ENCODE measurements around the gene ARHGAP44. TPM values are rescaled to one million over a fixed set of nuclear protein-coding genes. Genes with fewer than 3 reads are reported as not detected.

The ARHGAP44 gene
- polyA plus RNA-seq, 1 donor from 2014 or later, result 5.9 TPM

- Histone ChIP-seq H3K27ac (ENCODE audit: low read length) (no peak overlapping the region), H3F3A (ENCODE audit: insufficient read depth, low read length, poor library complexity, severe bottlenecking) (no peaks in the 10 kb centered on the region), H3K4me2 (ENCODE audit: low read length) (no peak overlapping the region), H3K9me2 (ENCODE audit: insufficient read depth, low read length) (no peaks in the 10 kb centered on the region), H3K79me2 (replicated peaks; ENCODE audit: insufficient read depth, low read length) (no peaks in the 10 kb centered on the region), H2AFZ (ENCODE audit: low read depth, low read length) (no peak overlapping the region), H3K9me3 (ENCODE audit: low read length) (no peaks in the 10 kb centered on the region), H3K27me3 (ENCODE audit: insufficient read depth, low read depth, low read length) (no peaks in the 10 kb centered on the region), H4K20me1 (ENCODE audit: insufficient read depth) (no peaks in the 10 kb centered on the region), H3K4me3 (ENCODE audit: low read length) (no peak overlapping the region), H3K9ac (ENCODE audit: low read length) (no peak overlapping the region), H3K36me3 (ENCODE audit: insufficient read depth, low read length) (peaks cover 5% of the 10 kb centered on the region)
- TF ChIP-seq REST (IDR thresholded peaks at IDR 0.05; ENCODE audit: borderline replicate concordance), result no peak
- no peak for TF ChIP-seq TAF1 (IDR thresholded peaks at IDR 0.05; ENCODE audit: low read depth)
- TF ChIP-seq SMC3 (conservative IDR thresholded peaks at IDR 0.05; ENCODE audit: poor library complexity), result no peak
- no peak for TF ChIP-seq POLR2AphosphoS5 (IDR thresholded peaks at IDR 0.05)
- TF ChIP-seq CTCF (IDR thresholded peaks at IDR 0.05; ENCODE audit: poor library complexity, severe bottlenecking), result no peak
- TF ChIP-seq EP300 (conservative IDR thresholded peaks at IDR 0.05; ENCODE audit: poor library complexity, severe bottlenecking), result no peak
- no peak for TF ChIP-seq RAD21 (conservative IDR thresholded peaks at IDR 0.05)
- TF ChIP-seq MXI1 (conservative IDR thresholded peaks at IDR 0.05; ENCODE audit: poor library complexity, severe bottlenecking), result no peak
- TF ChIP-seq EZH2 (IDR thresholded peaks at IDR 0.05; ENCODE audit: borderline replicate concordance, insufficient read depth, low read length, poor library complexity, severe bottlenecking), result no peak
Observed at GRCh38 chr17:12994341-12995074, 205.2 kb downstream of the ARHGAP44 start.

- Histone ChIP-seq H3F3A (ENCODE audit: insufficient read depth, low read length, poor library complexity, severe bottlenecking) (no peaks in the 10 kb centered on the region), H4K20me1 (ENCODE audit: insufficient read depth) (no peaks in the 10 kb centered on the region), H3K4me2 (ENCODE audit: low read length) (no peak overlapping the region), H3K9ac (ENCODE audit: low read length) (no peak overlapping the region), H3K9me3 (ENCODE audit: low read length) (no peaks in the 10 kb centered on the region), H2AFZ (ENCODE audit: low read depth, low read length) (no peak overlapping the region), H3K27ac (ENCODE audit: low read length) (no peak overlapping the region), H3K36me3 (ENCODE audit: insufficient read depth, low read length) (peaks cover 5% of the 10 kb centered on the region), H3K9me2 (ENCODE audit: insufficient read depth, low read length) (no peaks in the 10 kb centered on the region), H3K4me3 (ENCODE audit: low read length) (no peak overlapping the region), H3K27me3 (ENCODE audit: insufficient read depth, low read depth, low read length) (no peaks in the 10 kb centered on the region), H3K79me2 (replicated peaks; ENCODE audit: insufficient read depth, low read length) (no peaks in the 10 kb centered on the region)
- TF ChIP-seq RAD21 (conservative IDR thresholded peaks at IDR 0.05) (no peak), MXI1 (conservative IDR thresholded peaks at IDR 0.05; ENCODE audit: poor library complexity, severe bottlenecking) (no peak), CTCF (IDR thresholded peaks at IDR 0.05; ENCODE audit: poor library complexity, severe bottlenecking) (no peak), TAF1 (IDR thresholded peaks at IDR 0.05; ENCODE audit: low read depth) (no peak), EZH2 (IDR thresholded peaks at IDR 0.05; ENCODE audit: borderline replicate concordance, insufficient read depth, low read length, poor library complexity, severe bottlenecking) (no peak), EP300 (conservative IDR thresholded peaks at IDR 0.05; ENCODE audit: poor library complexity, severe bottlenecking) (no peak), POLR2AphosphoS5 (IDR thresholded peaks at IDR 0.05) (no peak), SMC3 (conservative IDR thresholded peaks at IDR 0.05; ENCODE audit: poor library complexity) (no peak), REST (IDR thresholded peaks at IDR 0.05; ENCODE audit: borderline replicate concordance) (no peak)
Observed at GRCh38 chr17:12995106-12995895, 206.0 kb downstream of the ARHGAP44 start.
